ENCODE measurements around the gene PLPPR4.
A peak's percentile ranks its signal among the peaks of the same experiment; 100 is the strongest.

Gene PLPPR4

GRCh38 chr1:99297923-99298322 lies 33.6 kb downstream of the PLPPR4 start:
- Histone ChIP-seq H2AK5ac (ENCODE audit: low read depth, low read length) (no peak overlapping the region), H3K18ac (ENCODE audit: low read length) (no peak overlapping the region), H4K8ac (ENCODE audit: low read depth, low read length) (no peak overlapping the region), H3K4ac (ENCODE audit: low read length) (no peak overlapping the region), H2AFZ (ENCODE audit: low read length) (no peak overlapping the region), H3K36me3 (replicated peaks in 1 of 2; ENCODE audit: control insufficient read depth in 2 of 2, insufficient read depth in 2 of 2, low read length in 2 of 2) (no peaks in the 10 kb centered on the region), H3K9me3 (replicated peaks in 1 of 2; ENCODE audit: control insufficient read depth in 2 of 2, insufficient read depth in 1 of 2, low read depth in 1 of 2, low read length in 2 of 2) (no peaks in the 10 kb centered on the region), H3K14ac (ENCODE audit: low read length) (no peak overlapping the region), H2BK5ac (ENCODE audit: low read length) (no peak overlapping the region), H4K91ac (ENCODE audit: low read depth, low read length, poor library complexity) (no peak overlapping the region), H3K4me3 (ENCODE audit: low read length in 2 of 2) (no peak overlapping the region), H3K27ac (replicated peaks; ENCODE audit: low read length) (no peak overlapping the region), H3K23ac (ENCODE audit: low read depth, low read length, poor library complexity) (no peak overlapping the region), H2BK12ac (ENCODE audit: low read length) (no peak overlapping the region), H3K4me1 (ENCODE audit: control insufficient read depth in 2 of 2, insufficient read depth in 1 of 2, low read depth in 1 of 2, low read length in 2 of 2) (no peaks in the 10 kb centered on the region), H2BK15ac (ENCODE audit: low read length) (no peak overlapping the region), H2BK120ac (ENCODE audit: low read depth, low read length) (no peak overlapping the region), H3K27me3 (ENCODE audit: control insufficient read depth in 3 of 3, insufficient read depth in 3 of 3, low read depth in 1 of 3, low read length in 3 of 3) (no peaks in the 10 kb centered on the region), H3K9ac (ENCODE audit: low read depth, low read length, poor library complexity) (no peak overlapping the region), H3K79me1 (ENCODE audit: low read depth, low read length) (no peaks in the 10 kb centered on the region), H3K4me2 (ENCODE audit: insufficient read depth, low read length, poor library complexity, severe bottlenecking) (no peak overlapping the region)
- no peak for DNase-seq (ENCODE audit: low spot score)
- no CpG with 5 or more reads among the region's 2 CpGs for WGBS, 2 donors (ENCODE audit: extremely low coverage in 2 of 2, insufficient read length in 2 of 2, insufficient replicate concordance in 1 of 2)

GRCh38 chr1:99304725-99305282 lies 40.5 kb downstream of the PLPPR4 start:
- H4K8ac ChIP-seq (ENCODE audit: low read depth, low read length) = no peak overlapping the region
- DNase-seq (ENCODE audit: low spot score) = no peak

GRCh38 chr1:99305626-99306025 lies 41.3 kb downstream of the PLPPR4 start:
- Histone ChIP-seq H3K4ac (ENCODE audit: low read length) (no peak overlapping the region), H2AFZ (ENCODE audit: low read length) (no peak overlapping the region), H2BK15ac (ENCODE audit: low read length) (no peak overlapping the region), H2BK120ac (ENCODE audit: low read depth, low read length) (no peak overlapping the region), H3K79me1 (ENCODE audit: low read depth, low read length) (no peaks in the 10 kb centered on the region), H3K23ac (ENCODE audit: low read depth, low read length, poor library complexity) (no peak overlapping the region), H4K91ac (ENCODE audit: low read depth, low read length, poor library complexity) (no peak overlapping the region), H3K27ac (replicated peaks; ENCODE audit: low read length) (no peak overlapping the region), H2BK5ac (ENCODE audit: low read length) (no peak overlapping the region), H2AK5ac (ENCODE audit: low read depth, low read length) (no peak overlapping the region), H4K8ac (ENCODE audit: low read depth, low read length) (no peak overlapping the region), H3K36me3 (replicated peaks in 1 of 2; ENCODE audit: control insufficient read depth in 2 of 2, insufficient read depth in 2 of 2, low read length in 2 of 2) (no peaks in the 10 kb centered on the region), H2BK12ac (ENCODE audit: low read length) (no peak overlapping the region), H3K9ac (ENCODE audit: low read depth, low read length, poor library complexity) (no peak overlapping the region), H3K27me3 (ENCODE audit: control insufficient read depth in 3 of 3, insufficient read depth in 3 of 3, low read depth in 1 of 3, low read length in 3 of 3) (no peaks in the 10 kb centered on the region), H3K4me2 (ENCODE audit: insufficient read depth, low read length, poor library complexity, severe bottlenecking) (no peak overlapping the region), H3K14ac (ENCODE audit: low read length) (no peak overlapping the region), H3K9me3 (replicated peaks in 1 of 2; ENCODE audit: control insufficient read depth in 2 of 2, insufficient read depth in 1 of 2, low read depth in 1 of 2, low read length in 2 of 2) (no peaks in the 10 kb centered on the region), H3K4me1 (ENCODE audit: control insufficient read depth in 2 of 2, insufficient read depth in 1 of 2, low read depth in 1 of 2, low read length in 2 of 2) (no peaks in the 10 kb centered on the region), H3K4me3 (ENCODE audit: low read length in 2 of 2) (no peak overlapping the region), H3K18ac (ENCODE audit: low read length) (no peak overlapping the region)
- DNase-seq (ENCODE audit: low spot score) = no peak
- no CpG with 5 or more reads among the region's 7 CpGs for WGBS, 2 donors (ENCODE audit: extremely low coverage in 2 of 2, insufficient read length in 2 of 2, insufficient replicate concordance in 1 of 2)

More at GRCh38 chr1:99304725-99305282, 40.5 kb downstream of the PLPPR4 start:
- no peak overlapping the region for H2BK15ac ChIP-seq (ENCODE audit: low read length)
- H3K4me3 ChIP-seq (ENCODE audit: low read length in 2 of 2) = no peak overlapping the region
- no peaks in the 10 kb centered on the region for H3K4me1 ChIP-seq (ENCODE audit: control insufficient read depth in 2 of 2, insufficient read depth in 1 of 2, low read depth in 1 of 2, low read length in 2 of 2)
- H2BK12ac ChIP-seq (ENCODE audit: low read length) = no peak overlapping the region
- H3K9ac ChIP-seq (ENCODE audit: low read depth, low read length, poor library complexity) = no peak overlapping the region
- no peak overlapping the region for H2AFZ ChIP-seq (ENCODE audit: low read length)
- H3K27ac ChIP-seq (replicated peaks; ENCODE audit: low read length) = no peak overlapping the region
- H2BK5ac ChIP-seq (ENCODE audit: low read length) = no peak overlapping the region
- no peaks in the 10 kb centered on the region for H3K9me3 ChIP-seq (replicated peaks in 1 of 2; ENCODE audit: control insufficient read depth in 2 of 2, insufficient read depth in 1 of 2, low read depth in 1 of 2, low read length in 2 of 2)
- no peak overlapping the region for H3K14ac ChIP-seq (ENCODE audit: low read length)
- no peak overlapping the region for H3K23ac ChIP-seq (ENCODE audit: low read depth, low read length, poor library complexity)
- H2AK5ac ChIP-seq (ENCODE audit: low read depth, low read length) = no peak overlapping the region
- no CpG with 5 or more reads among the region's 5 CpGs for WGBS, 2 donors (ENCODE audit: extremely low coverage in 2 of 2, insufficient read length in 2 of 2, insufficient replicate concordance in 1 of 2)
- H3K4me2 ChIP-seq (ENCODE audit: insufficient read depth, low read length, poor library complexity, severe bottlenecking) = no peak overlapping the region
- H3K4ac ChIP-seq (ENCODE audit: low read length) = no peak overlapping the region
- H3K36me3 ChIP-seq (replicated peaks in 1 of 2; ENCODE audit: control insufficient read depth in 2 of 2, insufficient read depth in 2 of 2, low read length in 2 of 2) = no peaks in the 10 kb centered on the region
- no peak overlapping the region for H3K18ac ChIP-seq (ENCODE audit: low read length)
- H2BK120ac ChIP-seq (ENCODE audit: low read depth, low read length) = no peak overlapping the region
- no peak overlapping the region for H4K91ac ChIP-seq (ENCODE audit: low read depth, low read length, poor library complexity)
- no peaks in the 10 kb centered on the region for H3K79me1 ChIP-seq (ENCODE audit: low read depth, low read length)
- no peaks in the 10 kb centered on the region for H3K27me3 ChIP-seq (ENCODE audit: control insufficient read depth in 3 of 3, insufficient read depth in 3 of 3, low read depth in 1 of 3, low read length in 3 of 3)

- H3K27me3 ChIP-seq (ENCODE audit: control insufficient read depth in 3 of 3, insufficient read depth in 3 of 3, low read depth in 1 of 3, low read length in 3 of 3) = no peaks in the 10 kb centered on the region
- H3K4me3 ChIP-seq (ENCODE audit: low read length in 2 of 2) = no peak overlapping the region
- no peak for DNase-seq (ENCODE audit: low spot score)
- no peaks in the 10 kb centered on the region for H3K36me3 ChIP-seq (replicated peaks in 1 of 2; ENCODE audit: control insufficient read depth in 2 of 2, insufficient read depth in 2 of 2, low read length in 2 of 2)
- no peak overlapping the region for H2BK12ac ChIP-seq (ENCODE audit: low read length)
- H3K4me2 ChIP-seq (ENCODE audit: insufficient read depth, low read length, poor library complexity, severe bottlenecking) = no peak overlapping the region
- no peak overlapping the region for H3K14ac ChIP-seq (ENCODE audit: low read length)
- H3K9me3 ChIP-seq (replicated peaks in 1 of 2; ENCODE audit: control insufficient read depth in 2 of 2, insufficient read depth in 1 of 2, low read depth in 1 of 2, low read length in 2 of 2) = no peaks in the 10 kb centered on the region
- no peak overlapping the region for H4K8ac ChIP-seq (ENCODE audit: low read depth, low read length)
- no peak overlapping the region for H2AK5ac ChIP-seq (ENCODE audit: low read depth, low read length)
- H3K79me1 ChIP-seq (ENCODE audit: low read depth, low read length) = no peaks in the 10 kb centered on the region
- H2BK120ac ChIP-seq (ENCODE audit: low read depth, low read length) = no peak overlapping the region
- H2BK5ac ChIP-seq (ENCODE audit: low read length) = no peak overlapping the region
- H3K4ac ChIP-seq (ENCODE audit: low read length) = no peak overlapping the region
- peak overlapping the region; percentile 21 for H3K18ac ChIP-seq (ENCODE audit: low read length)
- H4K91ac ChIP-seq (ENCODE audit: low read depth, low read length, poor library complexity) = no peak overlapping the region
- no peak overlapping the region for H2AFZ ChIP-seq (ENCODE audit: low read length)
- no CpG with 5 or more reads among the region's 7 CpGs for WGBS, 2 donors (ENCODE audit: extremely low coverage in 2 of 2, insufficient read length in 2 of 2, insufficient replicate concordance in 1 of 2)
- no peak overlapping the region for H3K27ac ChIP-seq (replicated peaks; ENCODE audit: low read length)
- H2BK15ac ChIP-seq (ENCODE audit: low read length) = no peak overlapping the region
- H3K4me1 ChIP-seq (ENCODE audit: control insufficient read depth in 2 of 2, insufficient read depth in 1 of 2, low read depth in 1 of 2, low read length in 2 of 2) = no peaks in the 10 kb centered on the region
- no peak overlapping the region for H3K9ac ChIP-seq (ENCODE audit: low read depth, low read length, poor library complexity)
- no peak overlapping the region for H3K23ac ChIP-seq (ENCODE audit: low read depth, low read length, poor library complexity)
These were observed 41.8 kb downstream of the PLPPR4 start for GRCh38 chr1:99306056-99306455.

Data from neuronal stem cell (in vitro differentiated cells).